HEK293 (cell line): ENCODE measurements around the gene YEATS4.

Source experiments
- EGR2 ChIP-seq: fragments of 450-650 bp; formaldehyde crosslinking; IDR thresholded peaks from 2 replicates; pipeline ENCODE4 v1.5.1; 2016; ENCODE audit warnings: low read depth, missing biosample characterization, missing genetic modification characterization
- FEZF1 ChIP-seq: fragments of 450-650 bp; formaldehyde crosslinking; IDR thresholded peaks from 2 replicates; pipeline ENCODE4 v1.5.1; 2016; ENCODE audit warnings: missing biosample characterization, missing genetic modification characterization
- KLF1 ChIP-seq: fragments of 450-650 bp; formaldehyde crosslinking; IDR thresholded peaks from 2 replicates; pipeline ENCODE4 v1.5.1; 2016; ENCODE audit warnings: missing biosample characterization, missing genetic modification characterization
- KLF8 ChIP-seq: fragments of 450-650 bp; formaldehyde crosslinking; IDR thresholded peaks from 2 replicates; pipeline ENCODE4 v1.5.1; 2016; ENCODE audit warnings: missing biosample characterization, missing genetic modification characterization
- MYNN ChIP-seq: fragments of 450-650 bp; formaldehyde crosslinking; IDR thresholded peaks from 2 replicates; pipeline ENCODE4 v1.5.1; 2016; ENCODE audit warnings: missing biosample characterization, missing genetic modification characterization, borderline replicate concordance
- YY2 ChIP-seq: fragments of 450-650 bp; formaldehyde crosslinking; IDR thresholded peaks from 2 replicates; pipeline ENCODE4 v1.5.1; 2016; ENCODE audit warnings: missing biosample characterization, missing genetic modification characterization
- ZBTB44 ChIP-seq: fragments of 450-650 bp; IDR thresholded peaks from 2 replicates; pipeline ENCODE4 v1.5.1; 2018; ENCODE audit warnings: missing biosample characterization, mild to moderate bottlenecking, missing genetic modification characterization
- ZNF184 ChIP-seq: fragments of 450-650 bp; IDR thresholded peaks from 2 replicates; pipeline ENCODE4 v1.5.1; 2018; ENCODE audit warnings: missing biosample characterization, mild to moderate bottlenecking, missing genetic modification characterization
- ZNF2 ChIP-seq: fragments of 450-650 bp; formaldehyde crosslinking; IDR thresholded peaks from 2 replicates; pipeline ENCODE4 v1.5.1; 2016; ENCODE audit warnings: missing biosample characterization, missing genetic modification characterization
- ZNF24 ChIP-seq: fragments of 450-650 bp; formaldehyde crosslinking; IDR thresholded peaks from 2 replicates; pipeline ENCODE4 v1.5.1; 2016; ENCODE audit warnings: missing biosample characterization, missing genetic modification characterization
- ZNF280C ChIP-seq: fragments of 450-650 bp; formaldehyde crosslinking; IDR thresholded peaks from 2 replicates; pipeline ENCODE4 v1.5.1; 2016; ENCODE audit warnings: missing biosample characterization, missing genetic modification characterization
- ZNF394 ChIP-seq: fragments of 450-650 bp; formaldehyde crosslinking; IDR thresholded peaks from 2 replicates; pipeline ENCODE4 v1.5.1; 2016; ENCODE audit warnings: missing biosample characterization, missing genetic modification characterization, mild to moderate bottlenecking, moderate library complexity, borderline replicate concordance
- ZNF398 ChIP-seq: fragments of 450-650 bp; formaldehyde crosslinking; IDR thresholded peaks from 2 replicates; pipeline ENCODE4 v1.5.1; 2017; ENCODE audit warnings: missing biosample characterization, missing genetic modification characterization
- ZNF423 ChIP-seq: fragments of 450-650 bp; formaldehyde crosslinking; IDR thresholded peaks from 2 replicates; pipeline ENCODE4 v1.5.1; 2016; ENCODE audit warnings: missing biosample characterization, missing genetic modification characterization
- ZNF449 ChIP-seq: fragments of 450-650 bp; formaldehyde crosslinking; IDR thresholded peaks from 2 replicates; pipeline ENCODE4 v1.5.1; 2017; ENCODE audit warnings: missing biosample characterization, mild to moderate bottlenecking, missing genetic modification characterization, moderate library complexity
- ZNF560 ChIP-seq: fragments of 450-650 bp; formaldehyde crosslinking; IDR thresholded peaks from 2 replicates; pipeline ENCODE4 v1.5.1; 2017; ENCODE audit warnings: missing biosample characterization, missing genetic modification characterization, borderline replicate concordance
- ZNF600 ChIP-seq: fragments of 450-650 bp; formaldehyde crosslinking; IDR thresholded peaks from 2 replicates; pipeline ENCODE4 v1.5.1; 2016; ENCODE audit warnings: missing biosample characterization, missing genetic modification characterization
- ZNF610 ChIP-seq: fragments of 450-650 bp; formaldehyde crosslinking; IDR thresholded peaks from 2 replicates; pipeline ENCODE4 v1.5.1; 2016; ENCODE audit warnings: missing biosample characterization, missing genetic modification characterization, borderline replicate concordance
- ZNF777 ChIP-seq: fragments of 450-650 bp; formaldehyde crosslinking; IDR thresholded peaks from 2 replicates; pipeline ENCODE4 v1.5.1; 2017; ENCODE audit warnings: missing biosample characterization, missing genetic modification characterization, borderline replicate concordance
- ZSCAN16 ChIP-seq: fragments of 450-650 bp; formaldehyde crosslinking; IDR thresholded peaks from 2 replicates; pipeline ENCODE4 v1.5.1; 2016; ENCODE audit warnings: missing biosample characterization, missing genetic modification characterization
- TF ChIP-seq, protein P1 (sequence below): fragments of 450-650 bp; formaldehyde crosslinking; IDR thresholded peaks from 2 replicates; pipeline ENCODE4 v1.5.1; 2016; ENCODE audit warnings: missing biosample characterization, missing genetic modification characterization
- TF ChIP-seq, protein P2 (sequence below): fragments of 450-650 bp; formaldehyde crosslinking; IDR thresholded peaks from 2 replicates; pipeline ENCODE4 v1.5.1; 2016; ENCODE audit warnings: missing biosample characterization, missing genetic modification characterization
- TF ChIP-seq, protein P3 (sequence below): fragments of 450-650 bp; formaldehyde crosslinking; IDR thresholded peaks from 2 replicates; pipeline ENCODE4 v1.5.1; 2016; ENCODE audit warnings: missing biosample characterization, missing genetic modification characterization

Gene YEATS4

GRCh38 chr12:69359531-69360347 is at the start of gene YEATS4 (continued):
- TF ChIP-seq ZNF2 (tag by site-specific recombination) (peak; percentile 92), ZNF423 (tag by site-specific recombination) (peak; percentile 75), ZBTB44 (no peak), ZNF600 (tag by site-specific recombination) (peak; percentile 67), ZSCAN16 (tag by site-specific recombination) (0 out of 2 replicates have a peak, but pooled peaks have one; percentile 47), FEZF1 (tag by site-specific recombination) (peak; percentile 89), ZNF777 (tag by site-specific recombination) (no peak; the same call in 1 of the 2 replicates), ZNF449 (tag by site-specific recombination) (no peak), ZNF560 (tag by site-specific recombination) (no peak), MYNN (0 out of 2 replicates have a peak, but pooled peaks have one; percentile 27), YY2 (tag by site-specific recombination) (no peak), ZNF24 (tag by site-specific recombination) (peak; percentile 88), EGR2 (tag by site-specific recombination) (no peak), KLF1 (tag by site-specific recombination) (peak; percentile 75), ZNF394 (tag by site-specific recombination) (peak; percentile 78), KLF8 (tag by site-specific recombination) (peak; percentile 96), ZNF184 (tag by site-specific recombination) (0 out of 2 replicates have a peak, but pooled peaks have one; percentile 19), ZNF610 (tag by site-specific recombination) (peak; percentile 89), ZNF280C (tag by site-specific recombination) (no peak), ZNF398 (tag by site-specific recombination) (peak; percentile 95)
- TF ChIP-seq, protein P1, sequence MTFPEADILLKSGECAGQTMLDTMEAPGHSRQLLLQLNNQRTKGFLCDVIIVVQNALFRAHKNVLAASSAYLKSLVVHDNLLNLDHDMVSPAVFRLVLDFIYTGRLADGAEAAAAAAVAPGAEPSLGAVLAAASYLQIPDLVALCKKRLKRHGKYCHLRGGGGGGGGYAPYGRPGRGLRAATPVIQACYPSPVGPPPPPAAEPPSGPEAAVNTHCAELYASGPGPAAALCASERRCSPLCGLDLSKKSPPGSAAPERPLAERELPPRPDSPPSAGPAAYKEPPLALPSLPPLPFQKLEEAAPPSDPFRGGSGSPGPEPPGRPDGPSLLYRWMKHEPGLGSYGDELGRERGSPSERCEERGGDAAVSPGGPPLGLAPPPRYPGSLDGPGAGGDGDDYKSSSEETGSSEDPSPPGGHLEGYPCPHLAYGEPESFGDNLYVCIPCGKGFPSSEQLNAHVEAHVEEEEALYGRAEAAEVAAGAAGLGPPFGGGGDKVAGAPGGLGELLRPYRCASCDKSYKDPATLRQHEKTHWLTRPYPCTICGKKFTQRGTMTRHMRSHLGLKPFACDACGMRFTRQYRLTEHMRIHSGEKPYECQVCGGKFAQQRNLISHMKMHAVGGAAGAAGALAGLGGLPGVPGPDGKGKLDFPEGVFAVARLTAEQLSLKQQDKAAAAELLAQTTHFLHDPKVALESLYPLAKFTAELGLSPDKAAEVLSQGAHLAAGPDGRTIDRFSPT (tag by site-specific recombination): 0 out of 2 replicates have a peak, but pooled peaks have one; percentile 54
- TF ChIP-seq, protein P2, sequence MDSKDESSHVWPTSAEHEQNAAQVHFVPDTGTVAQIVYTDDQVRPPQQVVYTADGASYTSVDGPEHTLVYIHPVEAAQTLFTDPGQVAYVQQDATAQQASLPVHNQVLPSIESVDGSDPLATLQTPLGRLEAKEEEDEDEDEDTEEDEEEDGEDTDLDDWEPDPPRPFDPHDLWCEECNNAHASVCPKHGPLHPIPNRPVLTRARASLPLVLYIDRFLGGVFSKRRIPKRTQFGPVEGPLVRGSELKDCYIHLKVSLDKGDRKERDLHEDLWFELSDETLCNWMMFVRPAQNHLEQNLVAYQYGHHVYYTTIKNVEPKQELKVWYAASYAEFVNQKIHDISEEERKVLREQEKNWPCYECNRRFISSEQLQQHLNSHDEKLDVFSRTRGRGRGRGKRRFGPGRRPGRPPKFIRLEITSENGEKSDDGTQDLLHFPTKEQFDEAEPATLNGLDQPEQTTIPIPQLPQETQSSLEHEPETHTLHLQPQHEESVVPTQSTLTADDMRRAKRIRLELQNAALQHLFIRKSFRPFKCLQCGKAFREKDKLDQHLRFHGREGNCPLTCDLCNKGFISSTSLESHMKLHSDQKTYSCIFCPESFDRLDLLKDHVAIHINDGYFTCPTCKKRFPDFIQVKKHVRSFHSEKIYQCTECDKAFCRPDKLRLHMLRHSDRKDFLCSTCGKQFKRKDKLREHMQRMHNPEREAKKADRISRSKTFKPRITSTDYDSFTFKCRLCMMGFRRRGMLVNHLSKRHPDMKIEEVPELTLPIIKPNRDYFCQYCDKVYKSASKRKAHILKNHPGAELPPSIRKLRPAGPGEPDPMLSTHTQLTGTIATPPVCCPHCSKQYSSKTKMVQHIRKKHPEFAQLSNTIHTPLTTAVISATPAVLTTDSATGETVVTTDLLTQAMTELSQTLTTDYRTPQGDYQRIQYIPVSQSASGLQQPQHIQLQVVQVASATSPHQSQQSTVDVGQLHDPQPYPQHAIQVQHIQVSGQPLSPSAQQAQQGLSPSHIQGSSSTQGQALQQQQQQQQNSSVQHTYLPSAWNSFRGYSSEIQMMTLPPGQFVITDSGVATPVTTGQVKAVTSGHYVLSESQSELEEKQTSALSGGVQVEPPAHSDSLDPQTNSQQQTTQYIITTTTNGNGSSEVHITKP (tag by site-specific recombination): peak; percentile 57; the same call in 1 of the 2 replicates
- TF ChIP-seq, protein P3, sequence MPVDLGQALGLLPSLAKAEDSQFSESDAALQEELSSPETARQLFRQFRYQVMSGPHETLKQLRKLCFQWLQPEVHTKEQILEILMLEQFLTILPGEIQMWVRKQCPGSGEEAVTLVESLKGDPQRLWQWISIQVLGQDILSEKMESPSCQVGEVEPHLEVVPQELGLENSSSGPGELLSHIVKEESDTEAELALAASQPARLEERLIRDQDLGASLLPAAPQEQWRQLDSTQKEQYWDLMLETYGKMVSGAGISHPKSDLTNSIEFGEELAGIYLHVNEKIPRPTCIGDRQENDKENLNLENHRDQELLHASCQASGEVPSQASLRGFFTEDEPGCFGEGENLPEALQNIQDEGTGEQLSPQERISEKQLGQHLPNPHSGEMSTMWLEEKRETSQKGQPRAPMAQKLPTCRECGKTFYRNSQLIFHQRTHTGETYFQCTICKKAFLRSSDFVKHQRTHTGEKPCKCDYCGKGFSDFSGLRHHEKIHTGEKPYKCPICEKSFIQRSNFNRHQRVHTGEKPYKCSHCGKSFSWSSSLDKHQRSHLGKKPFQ (tag by site-specific recombination): no peak
